GM18870 (cell line): ENCODE results near the gene VPREB1.
"Not testable (repeated sequence)": the region's sequence is repeated elsewhere in the genome, so short reads cannot be mapped to it uniquely, and the experiment has no call there.

ENCODE experiments used
- ATAC-seq: cut with Tn5 transposase; IDR thresholded peaks from one replicate; pipeline ENCODE4 v1.9.1; 2021; ENCODE audit warnings: moderate library complexity; ENCODE audit not compliant: unreplicated experiment

Gene VPREB1

GRCh38 chr22:22213231-22213630 is 31.4 kb upstream of the VPREB1 start:
- ATAC-seq, result no peak

DNA sequence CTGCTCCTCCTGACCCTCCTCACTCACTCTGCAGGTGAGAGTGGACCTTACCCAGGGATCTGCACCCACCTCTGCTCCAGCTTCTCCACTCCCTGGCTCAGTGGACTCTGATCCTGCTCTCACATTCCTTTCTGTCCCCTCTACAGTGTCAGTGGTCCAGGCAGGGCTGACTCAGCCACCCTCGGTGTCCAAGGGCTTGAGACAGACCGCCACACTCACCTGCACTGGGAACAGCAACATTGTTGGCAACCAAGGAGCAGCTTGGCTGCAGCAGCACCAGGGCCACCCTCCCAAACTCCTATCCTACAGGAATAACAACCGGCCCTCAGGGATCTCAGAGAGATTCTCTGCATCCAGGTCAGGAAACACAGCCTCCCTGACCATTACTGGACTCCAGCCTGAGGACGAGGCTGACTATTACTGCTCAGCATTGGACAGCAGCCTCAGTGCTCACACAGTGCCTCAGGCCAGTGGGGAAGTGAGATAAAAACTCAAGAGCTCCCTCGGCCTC is 29.7 kb upstream of the VPREB1 start:
- no peak for ATAC-seq

DNA sequence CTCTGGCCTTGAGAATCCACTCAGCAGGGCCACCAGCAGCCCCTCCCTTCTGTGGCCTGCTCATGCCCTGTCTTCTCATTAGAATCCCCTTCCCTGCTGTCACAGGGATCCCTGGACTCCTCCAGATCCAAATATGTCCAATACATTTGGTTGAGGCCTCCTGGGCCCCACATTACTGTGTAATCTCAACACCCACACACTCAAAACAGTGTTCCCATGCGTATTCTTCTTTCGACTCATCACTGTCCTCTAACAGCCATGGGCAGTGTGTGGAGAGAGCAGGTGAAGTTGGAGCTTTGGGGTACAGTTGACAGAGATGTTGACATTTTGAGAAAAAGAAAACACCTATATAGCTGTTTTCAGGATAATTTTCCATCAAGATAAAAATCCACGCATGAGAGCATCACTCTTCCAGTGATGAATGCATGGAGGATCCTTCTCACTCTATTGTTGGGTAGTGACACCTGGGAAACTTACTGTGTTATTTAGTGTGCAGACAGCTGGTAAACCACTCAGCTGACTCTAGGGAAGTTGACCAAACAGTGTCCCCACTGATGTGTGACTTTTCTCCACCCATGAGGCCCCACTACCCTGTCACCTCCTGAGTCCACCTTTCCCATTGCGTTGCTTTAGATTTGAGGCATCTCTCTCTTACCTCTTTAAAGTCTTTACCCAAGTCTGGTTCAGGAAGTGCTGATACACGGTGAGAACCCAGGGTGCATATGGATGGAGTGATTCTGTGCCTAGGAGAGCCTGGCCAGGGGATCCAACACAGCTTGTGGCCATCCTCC is 28.7 kb upstream of the VPREB1 start:
- ATAC-seq, result no peak

GRCh38 chr22:22216450-22216959 is 28.1 kb upstream of the VPREB1 start:
- ATAC-seq, result no peak

- ATAC-seq, result no peak
Observed at GRCh38 chr22:22218302-22218701, 26.3 kb upstream of the VPREB1 start.

DNA sequence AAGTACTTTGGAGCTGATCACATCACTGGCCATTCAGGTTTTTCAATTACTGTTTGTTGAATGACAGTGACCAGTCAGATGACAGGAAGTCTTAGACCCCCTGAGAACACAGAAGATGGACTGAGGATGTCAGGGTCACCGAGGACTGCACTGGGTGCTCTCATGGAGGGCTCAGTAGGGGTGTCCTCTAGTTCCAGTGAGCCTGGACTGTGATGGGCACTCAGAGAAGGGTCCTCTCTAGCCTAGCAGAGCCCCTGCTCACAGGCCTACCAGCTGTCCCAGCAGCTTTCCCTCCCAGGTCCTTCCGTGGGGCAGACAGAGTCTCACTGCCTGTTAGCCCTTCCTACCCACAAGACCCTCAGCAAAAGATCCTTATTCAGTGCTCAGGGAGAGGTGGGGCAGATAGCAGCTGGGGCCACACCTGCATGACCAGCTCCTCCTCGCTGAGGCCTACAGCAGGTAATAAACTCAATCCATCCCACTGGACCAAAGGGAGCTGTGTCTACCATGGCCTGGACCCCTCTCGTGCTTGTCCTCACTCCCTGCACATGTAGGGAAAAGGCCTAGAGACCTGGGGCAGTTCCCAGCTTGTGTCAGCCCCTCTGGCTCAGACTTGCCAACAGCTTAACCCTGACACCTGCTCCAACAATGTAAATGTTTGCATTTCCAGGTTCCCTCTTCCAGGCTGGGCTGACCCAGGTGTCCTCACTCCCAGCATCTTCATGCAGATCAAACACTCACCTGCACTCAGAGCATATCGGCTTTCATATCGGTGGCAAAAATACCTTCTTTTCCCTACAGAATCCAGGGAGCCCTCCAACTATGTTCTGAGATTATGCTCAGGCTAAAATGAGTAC is 25.2 kb upstream of the VPREB1 start:
- ATAC-seq, result no peak

DNA sequence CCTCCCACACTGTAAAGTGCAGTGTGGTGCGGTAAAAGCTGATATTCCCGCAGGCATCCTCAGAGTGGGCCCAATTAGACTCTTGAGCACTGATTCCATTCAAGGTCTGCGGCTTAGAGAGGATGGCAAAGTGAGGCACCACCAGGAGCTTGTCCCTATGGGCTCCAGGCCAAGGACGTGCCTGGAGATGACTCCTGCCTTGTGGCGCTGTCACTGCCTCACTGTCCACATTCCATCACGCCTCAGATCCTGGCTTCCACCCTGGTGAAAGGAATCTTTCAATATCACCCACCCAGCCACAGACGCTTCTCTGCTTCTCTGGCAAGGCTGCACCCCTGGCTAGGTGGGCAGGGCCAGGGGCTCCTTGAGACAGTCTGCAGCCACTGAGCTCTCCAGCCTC is 23.5 kb upstream of the VPREB1 start:
- ATAC-seq, result not testable (repeated sequence)

DNA sequence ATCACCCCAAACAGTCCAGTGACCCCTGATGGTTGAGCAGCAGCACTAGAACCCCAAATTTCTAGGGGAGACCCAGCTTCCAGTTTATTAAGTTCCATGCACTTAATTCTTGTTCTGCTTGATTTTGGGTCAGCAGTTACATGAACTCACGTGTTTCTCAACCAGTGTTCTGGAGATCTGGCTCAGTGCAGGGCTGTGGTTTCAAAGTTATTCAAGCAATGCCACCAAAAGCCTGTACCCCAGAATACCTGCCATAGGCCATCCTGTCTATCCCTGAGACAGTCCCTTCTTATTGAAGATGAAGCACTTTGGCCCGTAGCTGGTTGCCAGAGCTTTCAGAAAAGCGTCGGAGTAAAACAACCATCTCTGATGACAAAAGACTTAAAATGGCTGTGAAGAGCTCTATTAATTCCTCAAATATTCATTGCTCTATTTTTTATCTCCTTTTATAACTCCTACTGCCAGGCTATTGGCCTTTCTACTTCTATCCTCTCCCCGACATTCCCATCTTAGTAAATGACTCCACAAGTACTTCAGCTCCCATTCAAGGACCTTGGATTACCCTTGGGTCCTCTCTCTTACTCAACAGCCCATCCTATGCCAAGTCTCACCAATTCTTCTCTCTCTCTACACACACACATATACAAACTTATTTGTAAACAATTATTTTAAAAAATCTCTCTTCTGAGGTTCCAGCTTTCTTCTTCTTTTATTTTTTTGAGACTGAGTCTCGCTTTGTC is 18.0 kb upstream of the VPREB1 start:
- ATAC-seq, result no peak

DNA sequence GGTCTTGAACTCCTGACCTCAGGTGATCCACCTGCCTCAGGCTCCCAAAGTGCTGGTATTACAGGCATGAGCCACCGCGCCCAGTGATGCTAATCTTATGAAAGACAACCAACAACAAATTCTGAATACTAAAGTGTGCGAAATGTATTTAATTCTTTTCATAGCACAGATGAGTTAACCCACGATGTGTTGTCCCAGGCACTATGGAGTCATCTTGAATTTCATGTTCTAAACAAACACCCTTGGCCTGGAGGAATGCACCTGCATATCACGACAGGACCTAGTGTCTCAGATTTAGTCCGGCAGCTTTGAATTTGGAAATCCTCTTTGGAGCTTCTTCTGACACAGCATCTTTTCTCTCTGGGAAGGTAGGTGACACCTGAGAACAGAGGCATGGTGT is 16.2 kb upstream of the VPREB1 start:
- ATAC-seq, result no peak

DNA sequence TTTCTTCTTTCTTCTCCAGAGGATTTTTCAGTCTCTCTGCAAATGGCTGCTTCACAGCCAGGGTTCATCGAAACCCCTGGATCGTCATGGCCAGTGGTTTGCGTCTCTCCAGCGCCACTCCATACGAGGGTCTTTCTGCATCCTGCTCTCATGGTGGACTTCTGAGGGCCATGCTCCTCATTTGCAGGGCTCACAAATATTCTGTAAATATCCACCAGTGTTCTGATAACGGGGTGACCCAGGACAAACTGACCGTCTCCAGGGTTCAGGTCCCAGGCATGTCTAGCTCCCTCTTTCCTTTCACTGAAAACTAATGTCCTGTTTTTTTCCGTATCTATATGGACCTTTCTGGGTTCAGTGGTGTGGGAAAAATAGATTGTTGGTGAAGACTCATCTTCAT is 15.7 kb upstream of the VPREB1 start:
- no peak for ATAC-seq

- ATAC-seq, result no peak
Observed at GRCh38 chr22:22229683-22230420, 14.7 kb upstream of the VPREB1 start.

GRCh38 chr22:22230438-22230837 is 14.1 kb upstream of the VPREB1 start:
- no peak for ATAC-seq

DNA sequence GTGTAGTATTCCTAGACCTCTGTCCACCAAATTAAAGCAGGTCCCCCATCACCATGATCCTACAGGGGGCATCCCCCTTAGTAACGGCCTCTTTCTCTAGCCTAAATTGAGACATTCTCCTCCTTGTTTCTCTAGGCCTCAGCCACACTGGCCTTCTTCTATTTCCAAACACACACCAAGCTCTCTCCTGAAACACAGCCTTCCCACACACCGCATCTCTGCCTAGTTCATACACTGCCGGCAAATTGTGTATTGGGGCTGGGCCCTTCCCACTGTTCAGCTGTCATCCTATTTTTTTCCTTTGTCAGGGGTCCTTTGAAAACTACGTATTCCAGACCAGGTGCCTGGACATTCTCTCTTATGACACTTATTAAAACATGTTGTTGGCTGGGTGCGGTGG is 11.5 kb upstream of the VPREB1 start:
- no peak for ATAC-seq

- ATAC-seq, result no peak
Observed at GRCh38 chr22:22235558-22235957, 9.0 kb upstream of the VPREB1 start.

DNA sequence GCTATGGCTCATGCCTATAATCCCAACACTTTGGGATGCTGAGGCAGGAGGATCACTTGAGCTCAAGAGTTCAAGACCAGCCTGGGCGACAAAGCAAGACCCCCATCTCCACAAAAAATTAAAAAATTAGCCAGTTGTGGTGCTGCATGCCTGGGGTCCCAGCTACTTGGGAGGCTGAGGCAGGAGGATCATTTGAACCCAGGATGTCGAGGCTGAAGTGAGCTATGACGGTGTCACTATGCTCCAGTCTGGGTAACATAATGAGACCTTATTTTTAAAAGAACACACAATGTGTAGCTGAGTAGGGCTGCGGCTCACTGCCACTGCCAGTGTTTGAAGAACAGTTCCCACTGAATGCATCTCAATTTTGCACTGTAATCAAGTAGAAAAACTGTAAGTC is 7.1 kb upstream of the VPREB1 start:
- no peak for ATAC-seq

DNA sequence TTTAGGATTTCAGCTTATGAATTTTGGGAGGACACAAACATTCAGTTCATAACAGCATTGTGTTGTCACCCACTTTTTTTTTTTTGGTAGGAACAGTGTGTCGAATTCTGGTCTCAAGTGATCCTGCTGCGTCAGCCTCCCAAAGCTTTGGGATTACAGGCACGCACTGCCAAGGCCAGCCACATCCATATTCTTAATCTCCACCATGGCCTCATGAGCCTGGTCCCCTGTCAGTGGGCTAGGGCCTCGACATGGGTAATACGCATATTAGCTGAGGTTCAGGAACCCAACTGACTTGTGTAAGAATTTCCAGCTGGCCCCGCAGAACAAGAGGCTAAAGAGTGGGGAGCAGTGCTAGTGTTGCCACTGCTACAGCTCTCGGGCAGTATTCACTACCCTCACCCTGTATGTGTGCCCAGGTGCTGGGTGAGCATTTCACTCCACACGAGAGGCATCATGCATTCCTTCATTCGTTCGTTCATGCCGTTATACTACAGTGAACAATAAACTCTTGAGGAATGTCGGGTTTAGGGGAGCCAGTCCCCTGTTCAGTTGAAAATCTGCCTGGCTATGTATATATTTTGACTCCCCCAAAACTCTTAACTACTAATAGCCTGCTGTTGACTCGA is 5.2 kb upstream of the VPREB1 start:
- ATAC-seq, result no peak

GRCh38 chr22:22241554-22241898 is 3.1 kb upstream of the VPREB1 start:
- ATAC-seq, result no peak

DNA sequence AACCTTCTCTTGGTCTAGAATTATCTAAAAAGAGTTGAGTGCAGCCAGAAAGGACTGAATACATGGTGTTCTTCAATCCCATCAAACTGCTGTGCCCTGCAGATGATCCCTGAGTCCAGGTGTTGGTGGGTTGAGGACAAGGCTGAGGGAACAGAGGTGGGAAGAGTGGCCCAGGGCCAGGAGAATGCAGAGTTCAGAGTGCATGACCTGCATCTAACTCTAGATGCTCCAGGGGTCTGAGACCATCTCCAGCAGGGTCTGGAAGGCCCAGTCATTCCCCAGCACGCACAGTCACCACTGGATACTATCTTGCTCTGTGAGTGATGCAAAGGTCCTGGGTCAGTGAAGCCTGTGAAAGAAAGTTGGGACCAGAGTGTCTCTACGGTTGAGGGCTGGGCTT is 2.1 kb upstream of the VPREB1 start:
- no peak for ATAC-seq

- ATAC-seq, result no peak
Observed at GRCh38 chr22:22243033-22243680, 1.4 kb upstream of the VPREB1 start.
